Activated CD4-positive, alpha-beta T cell treated with anti-CD3 and anti-CD28 coated beads for 36 hours (primary cell): ENCODE measurements around the gene SPIRE2. TPM values are rescaled to one million over a fixed set of nuclear protein-coding genes. Genes with fewer than 3 reads are reported as not detected.
A peak's percentile ranks its signal among the peaks of the same experiment; 100 is the strongest.

ENCODE experiments used
- ATAC-seq: fragments of 200-7000 bp; cut with Tn5 transposase; one replicate; pipeline ENCODE4 v1.10.0; 2021; ENCODE audit warnings: mild to moderate bottlenecking, moderate library complexity
- CTCF ChIA-PET: fragments of 350-600 bp; sonication (Branson Sonifier 250); formaldehyde crosslinking; loops from one replicate; lab custom pipeline; 2021; ENCODE audit warnings: antibody characterized with exemption; lab: Charles Lee
- POLR2A ChIA-PET: fragments of 350-600 bp; sonication (Branson Sonifier 250); formaldehyde crosslinking; loops from one replicate; lab custom pipeline; 2021; ENCODE audit warnings: antibody characterized with exemption, inconsistent platforms; lab: Charles Lee
- DNase-seq: peaks from one replicate; pipeline ENCODE4 v3.0.0-alpha.2; 2020
- H3K27ac Mint-ChIP-seq: one replicate; pipeline ENCODE4 v1.8.0; 2021; ENCODE audit warnings: mixed read lengths
- H3K27me3 Mint-ChIP-seq: one replicate; pipeline ENCODE4 v1.8.0; 2021; ENCODE audit warnings: mixed read lengths
- H3K36me3 Mint-ChIP-seq: one replicate; pipeline ENCODE4 v1.8.0; 2021; ENCODE audit warnings: low read depth, mixed read lengths
- H3K4me1 Mint-ChIP-seq: one replicate; pipeline ENCODE4 v1.8.0; 2021; ENCODE audit warnings: mixed read lengths
- H3K4me3 Mint-ChIP-seq: one replicate; pipeline ENCODE4 v1.8.0; 2021; ENCODE audit warnings: mild to moderate bottlenecking, moderate library complexity, mixed read lengths
- H3K9me3 Mint-ChIP-seq: one replicate; pipeline ENCODE4 v1.8.0; 2021; ENCODE audit warnings: low read depth, mixed read lengths
- intact Hi-C, 2 experiments: fragments of 100-400 bp; cut with DNase I in 1 of 2; cut with micrococcal nuclease in 1 of 2; formaldehyde crosslinking; loops; one replicate each; pipeline versions ENCODE4 v1.14.2 to v1.15.1; 2022 to 2024; cut with DNase I, micrococcal nuclease
- total RNA-seq, 2 experiments: library from RNA; stranded (reverse); gene quantifications; one replicate each; pipeline ENCODE4 v1.2.3, GENCODE V29; 2021

Gene SPIRE2
- total RNA-seq, 2 experiments from 2014 or later = 1.1 to 1.5 TPM

- ChIA-PET POLR2A (no interaction called here), CTCF (interaction anchor here (0.7 to 1.4 kb wide), 3 partner anchors 7 to 184 kb away, joined by 3 read pairs; no protein-coding TSS in a partner anchor)
- peak; percentile 73 for DNase-seq
- peaks cover 12% of the 10 kb centered on the region for H3K4me1 Mint-ChIP-seq
- intact Hi-C loops = no loop called here
- no peaks in the 10 kb centered on the region for H3K9me3 Mint-ChIP-seq
- ATAC-seq = peak; percentile 98
- H3K27ac Mint-ChIP-seq = peak overlapping the region; percentile 42
- no peak overlapping the region for H3K4me3 Mint-ChIP-seq
- no peaks in the 10 kb centered on the region for H3K27me3 Mint-ChIP-seq
- peaks cover 43% of the 10 kb centered on the region for H3K36me3 Mint-ChIP-seq
These were observed 61.9 kb downstream of the SPIRE2 start for GRCh38 chr16:89890200-89890599.

GRCh38 chr16:89890886-89891657, 62.8 kb downstream of the SPIRE2 start:
- H3K27ac Mint-ChIP-seq = no peak overlapping the region
- H3K9me3 Mint-ChIP-seq = no peaks in the 10 kb centered on the region
- no peak overlapping the region for H3K4me3 Mint-ChIP-seq
- no peaks in the 10 kb centered on the region for H3K27me3 Mint-ChIP-seq
- intact Hi-C loops = no loop called here
- POLR2A ChIA-PET = no interaction called here
- CTCF ChIA-PET = interaction anchor here (0.7 to 1.4 kb wide), 3 partner anchors 8 to 185 kb away, joined by 3 read pairs; no protein-coding TSS in a partner anchor
- DNase-seq (no peak), ATAC-seq (no peak)
- peaks cover 12% of the 10 kb centered on the region for H3K4me1 Mint-ChIP-seq
- H3K36me3 Mint-ChIP-seq = peaks cover 46% of the 10 kb centered on the region

DNA sequence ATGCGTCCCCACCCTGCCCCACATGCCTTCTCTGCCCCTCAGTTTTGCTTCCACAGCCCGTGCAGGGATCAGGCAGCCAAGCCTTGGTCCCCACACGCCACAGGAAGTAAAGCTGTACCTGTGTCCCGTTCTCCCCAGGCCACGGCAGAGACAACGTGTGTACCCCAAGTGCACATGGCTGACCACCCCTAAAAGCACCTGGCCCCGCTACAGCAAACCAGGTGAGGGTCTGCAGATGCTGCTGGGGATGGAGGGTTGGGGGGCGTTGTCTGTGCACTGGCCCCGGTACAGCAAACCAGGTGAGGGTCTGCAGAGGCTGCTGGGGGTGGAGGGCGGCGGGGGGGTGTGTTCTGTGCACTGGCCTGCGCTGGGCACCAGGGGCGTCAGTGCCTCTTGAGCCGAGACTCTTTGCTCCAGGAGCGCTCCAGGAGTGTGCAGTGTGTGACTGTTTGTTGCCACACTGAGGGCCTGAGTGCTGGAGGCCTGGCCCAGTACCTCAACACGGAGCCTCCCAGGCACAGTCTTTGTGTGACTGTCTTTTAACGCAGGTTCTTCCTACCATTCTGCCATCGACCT, 63.9 kb downstream of the SPIRE2 start:
- POLR2A ChIA-PET = no interaction called here

GRCh38 chr16:89892635-89893034, 64.4 kb downstream of the SPIRE2 start:
- CTCF ChIA-PET = no interaction called here
- DNase-seq = no peak
- Mint-ChIP-seq H3K9me3 (no peaks in the 10 kb centered on the region), H3K4me1 (peaks cover 12% of the 10 kb centered on the region), H3K27me3 (no peaks in the 10 kb centered on the region), H3K4me3 (no peak overlapping the region), H3K36me3 (peaks cover 42% of the 10 kb centered on the region), H3K27ac (no peak overlapping the region)
- intact Hi-C loops = no loop called here
- POLR2A ChIA-PET = no interaction called here
- no peak for ATAC-seq

More for the DNA sequence above, 63.9 kb downstream of the SPIRE2 start:
- Mint-ChIP-seq H3K27me3 (no peaks in the 10 kb centered on the region), H3K4me1 (peaks cover 12% of the 10 kb centered on the region), H3K36me3 (peaks cover 45% of the 10 kb centered on the region), H3K9me3 (no peaks in the 10 kb centered on the region), H3K27ac (no peak overlapping the region), H3K4me3 (no peak overlapping the region)
- DNase-seq (no peak), ATAC-seq (no peak)
- CTCF ChIA-PET = no interaction called here
- intact Hi-C loops = no loop called here

- peaks cover 39% of the 10 kb centered on the region for H3K36me3 Mint-ChIP-seq
- CTCF ChIA-PET = interaction anchor here (1.0 kb wide), 1 partner anchor 187 kb away, joined by 3 read pairs; no protein-coding TSS in a partner anchor
- no peak overlapping the region for H3K27ac Mint-ChIP-seq
- intact Hi-C loops = no loop called here
- H3K4me1 Mint-ChIP-seq = peaks cover 12% of the 10 kb centered on the region
- H3K4me3 Mint-ChIP-seq = no peak overlapping the region
- POLR2A ChIA-PET = interaction anchor here (0.8 kb wide), 1 partner anchor 16 kb away, joined by 3 read pairs; no protein-coding TSS in a partner anchor
- DNase-seq (no peak), ATAC-seq (no peak)
- H3K9me3 Mint-ChIP-seq = no peaks in the 10 kb centered on the region
- no peaks in the 10 kb centered on the region for H3K27me3 Mint-ChIP-seq
These were observed 65.6 kb downstream of the SPIRE2 start for GRCh38 chr16:89893642-89894548.

- H3K36me3 Mint-ChIP-seq = peaks cover 40% of the 10 kb centered on the region
- H3K9me3 Mint-ChIP-seq = no peaks in the 10 kb centered on the region
- CTCF ChIA-PET = no interaction called here
- peaks cover 3% of the 10 kb centered on the region for H3K4me1 Mint-ChIP-seq
- H3K4me3 Mint-ChIP-seq = no peak overlapping the region
- ATAC-seq (no peak), DNase-seq (no peak)
- no peaks in the 10 kb centered on the region for H3K27me3 Mint-ChIP-seq
- H3K27ac Mint-ChIP-seq = no peak overlapping the region
- intact Hi-C loops = no loop called here
- POLR2A ChIA-PET = no interaction called here
These were observed 67.4 kb downstream of the SPIRE2 start for GRCh38 chr16:89895482-89896250.

DNA sequence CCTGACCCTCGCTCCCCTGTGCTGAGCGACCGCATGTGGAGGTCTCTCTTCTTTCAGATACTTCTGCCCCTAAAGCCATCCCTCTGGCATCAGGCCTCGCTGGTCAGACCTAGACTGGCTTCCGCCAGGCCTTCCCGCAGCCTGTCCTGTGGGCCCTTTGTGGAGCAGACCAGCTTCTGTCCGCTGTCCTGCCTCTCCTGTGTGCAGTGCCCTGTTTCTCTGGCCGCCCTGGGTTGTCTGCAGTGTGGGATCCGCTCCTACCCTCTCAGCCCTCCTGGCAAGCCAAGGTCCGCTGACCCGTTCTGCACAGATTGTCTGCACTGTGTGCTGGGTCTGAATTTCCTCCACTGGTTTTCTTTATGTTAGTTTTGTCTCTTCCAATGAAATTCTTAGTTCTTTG, 68.9 kb downstream of the SPIRE2 start:
- intact Hi-C loops = no loop called here
- H3K36me3 Mint-ChIP-seq = peaks cover 34% of the 10 kb centered on the region
- no peaks in the 10 kb centered on the region for H3K9me3 Mint-ChIP-seq
- H3K4me3 Mint-ChIP-seq = no peak overlapping the region
- H3K27me3 Mint-ChIP-seq = no peaks in the 10 kb centered on the region
- POLR2A ChIA-PET = interaction anchor here (0.8 kb wide), 1 partner anchor 9 kb away, joined by 3 read pairs; no protein-coding TSS in a partner anchor
- no peaks in the 10 kb centered on the region for H3K4me1 Mint-ChIP-seq
- DNase-seq = no peak
- no peak overlapping the region for H3K27ac Mint-ChIP-seq
- no peak for ATAC-seq
- CTCF ChIA-PET = interaction anchor here (1.3 kb wide), 1 partner anchor 13 kb away, joined by 4 read pairs; no protein-coding TSS in a partner anchor

- ChIA-PET POLR2A (no interaction called here), CTCF (interaction anchor here (0.6 to 1.3 kb wide), 3 partner anchors 12 to 1036 kb away, joined by 3 to 6 read pairs (median 4); no protein-coding TSS in a partner anchor)
- intact Hi-C loops = no loop called here
- no peaks in the 10 kb centered on the region for H3K9me3 Mint-ChIP-seq
- no peak overlapping the region for H3K4me3 Mint-ChIP-seq
- H3K27me3 Mint-ChIP-seq = no peaks in the 10 kb centered on the region
- no peak for ATAC-seq
- H3K4me1 Mint-ChIP-seq = no peaks in the 10 kb centered on the region
- H3K36me3 Mint-ChIP-seq = peaks cover 26% of the 10 kb centered on the region
- H3K27ac Mint-ChIP-seq = no peak overlapping the region
- DNase-seq = no peak
These were observed 70.1 kb downstream of the SPIRE2 start for GRCh38 chr16:89898201-89898967.

- ChIA-PET POLR2A (no interaction called here), CTCF (interaction anchor here (1.4 kb wide), 1 partner anchor 10 kb away, joined by 4 read pairs; no protein-coding TSS in a partner anchor)
- Mint-ChIP-seq H3K9me3 (no peaks in the 10 kb centered on the region), H3K4me1 (no peaks in the 10 kb centered on the region), H3K27ac (no peak overlapping the region), H3K36me3 (peaks cover 26% of the 10 kb centered on the region), H3K27me3 (no peaks in the 10 kb centered on the region), H3K4me3 (no peak overlapping the region)
- intact Hi-C loops = no loop called here
- DNase-seq (no peak), ATAC-seq (no peak)
These were observed 71.7 kb downstream of the SPIRE2 start for GRCh38 chr16:89899879-89900481.

DNA sequence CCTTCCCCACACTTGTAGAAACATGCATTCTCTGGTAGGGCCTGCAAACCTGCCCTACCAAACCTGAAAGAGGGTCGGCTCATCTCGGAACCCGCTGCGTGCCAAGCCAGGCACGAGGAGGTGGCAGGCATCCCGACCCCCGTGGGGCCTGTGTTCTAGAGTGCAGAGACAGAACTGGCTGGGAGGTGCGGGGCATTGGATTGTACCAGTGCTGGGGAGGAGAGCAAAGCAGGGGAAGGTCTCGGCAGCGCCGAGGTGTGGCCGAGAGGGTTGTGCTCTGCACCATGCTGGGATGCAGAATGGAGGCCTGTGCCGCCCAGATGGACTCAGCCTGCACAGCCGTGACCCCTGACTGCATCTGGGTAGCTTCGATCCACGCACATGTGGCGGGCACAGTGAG, 72.6 kb downstream of the SPIRE2 start:
- POLR2A ChIA-PET = no interaction called here

More for the DNA sequence above, 72.6 kb downstream of the SPIRE2 start:
- peaks cover 21% of the 10 kb centered on the region for H3K36me3 Mint-ChIP-seq
- H3K4me1 Mint-ChIP-seq = no peaks in the 10 kb centered on the region
- intact Hi-C loops = no loop called here
- no peak overlapping the region for H3K27ac Mint-ChIP-seq
- H3K27me3 Mint-ChIP-seq = no peaks in the 10 kb centered on the region
- H3K4me3 Mint-ChIP-seq = no peak overlapping the region
- CTCF ChIA-PET = interaction anchor here (1.4 kb wide), 1 partner anchor 9 kb away, joined by 4 read pairs; no protein-coding TSS in a partner anchor
- H3K9me3 Mint-ChIP-seq = no peaks in the 10 kb centered on the region
- DNase-seq (no peak), ATAC-seq (no peak)
